Psoas muscle (tissue), 8 donors: ENCODE measurements around the gene RIMBP2. TPM values are rescaled to one million over a fixed set of nuclear protein-coding genes. Genes with fewer than 3 reads are reported as not detected.

ENCODE experiments used
- ATAC-seq, 4 donors: fragments of 200-7000 bp; cut with Tn5 transposase; one replicate each; pipeline ENCODE4 v1.9.1; 2020; ENCODE audit warnings: moderate library complexity in 3 of 4, mild to moderate bottlenecking in 2 of 4
- DNase-seq, 2 donors: peaks; one replicate each; pipeline ENCODE4 v3.0.0-alpha.2; 2020
- H3K27ac ChIP-seq: fragments of 200-600 bp; one replicate; pipeline ENCODE4 v1.8.0; 2022
- H3K27me3 ChIP-seq, 3 donors: fragments of 200-600 bp in 1 of 3; one replicate each; pipeline versions ENCODE4 v1.6.1 to v1.8.0; 2013 to 2022; ENCODE audit warnings: low read length in 2 of 3, mild to moderate bottlenecking in 2 of 3, moderate library complexity in 1 of 3; ENCODE audit not compliant: insufficient read depth in 3 of 3
- H3K36me3 ChIP-seq, 2 donors: fragments of 200-600 bp in 1 of 2; one replicate each; pipeline versions ENCODE4 v1.6.1 to v1.8.0; 2013 to 2022; ENCODE audit warnings: low read depth in 1 of 2, mild to moderate bottlenecking in 1 of 2, moderate library complexity in 1 of 2; ENCODE audit not compliant: insufficient read depth in 1 of 2
- H3K4me1 ChIP-seq: fragments of 200-600 bp; one replicate; pipeline ENCODE4 v1.8.0; 2022
- H3K4me3 ChIP-seq: fragments of 200-600 bp; one replicate; pipeline ENCODE4 v1.8.0; 2022; ENCODE audit warnings: mild to moderate bottlenecking
- H3K9me3 ChIP-seq: fragments of 200-600 bp; one replicate; pipeline ENCODE4 v1.8.0; 2022
- WGBS, 3 donors: extraction: QIAGEN DNeasy Blood & Tissue Kit; methylation state at CpG; one replicate each; pipeline versions ENCODE4 v1.1.6 to v1.1.7; 2013; 5-methylcytosine and 5-hydroxymethylcytosine counted together
- intact Hi-C, 2 donors: fragments of 100-400 bp; cut with DNase I; formaldehyde crosslinking; loops; one replicate each; pipeline versions ENCODE4 v1.11.0 to v1.14.2; 2022
- polyA plus RNA-seq, 3 donors: library from polyadenylated mRNA; stranded (reverse); fragments of 200-250 nt; gene quantifications; one replicate each; pipeline ENCODE4 v1.2.3, GENCODE V29; 2013
- total RNA-seq, 4 donors: library from RNA; stranded (reverse); fragmentation: NEBNext Ultra II Directional in 2 of 4; extraction: Animal tissue kit (Norgen Biotek cat#: 25700) in 2 of 4; gene quantifications; one replicate each; pipeline versions ENCODE4 v1.2.1 to v1.2.4, GENCODE V29; 2021 to 2023
- TF ChIP-seq, protein P1 (sequence below): fragments of 200-600 bp; IDR thresholded peaks from one replicate; pipeline ENCODE4 v1.8.0; 2022; ENCODE audit warnings: antibody characterized with exemption
- donor health status: healthy with polysubstance abuse.
- donor health status: DM: no; HTN: no; CAD: no; lungs with moderate emphysema.
- donor health status: Bipolar disorder and iron deficiency.
- donor health status: healthy.
- donor health status: DM: yes; HTN: yes; CAD: no.
- donor health status: DM: no; HTN: no; CAD: no.
- donor health status: DM: no; HTN: no; CAD: no.
- donor health status: DM: yes; HTN: yes; CAD: no.

The RIMBP2 gene
- total and polyA plus RNA-seq, 7 donors = 0.05 to 1.2 (median 0.21) TPM

DNA sequence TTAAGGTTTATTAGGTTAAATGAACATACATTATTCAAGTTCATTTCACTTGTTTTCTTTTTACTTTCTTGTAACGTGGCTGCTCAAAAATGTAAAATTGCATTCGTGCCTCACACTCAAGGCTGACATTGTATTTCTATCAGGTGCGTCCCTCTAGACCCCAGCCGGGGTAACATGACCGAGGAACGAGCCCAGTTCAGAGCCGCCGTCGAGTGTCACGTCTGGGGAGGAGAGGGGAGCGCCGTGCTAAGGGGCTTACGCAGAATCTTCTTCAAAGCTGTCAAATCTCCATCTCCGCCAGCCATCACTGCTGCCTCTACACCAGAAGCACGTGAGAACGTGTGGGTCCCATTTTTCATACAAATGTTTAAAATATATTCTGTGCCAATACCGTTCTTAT lies 170.6 kb downstream of the RIMBP2 start:
- H3K27me3 ChIP-seq = no peaks in the 10 kb centered on the region
- H3K36me3 ChIP-seq = no peaks in the 10 kb centered on the region
- TF ChIP-seq, protein P1, sequence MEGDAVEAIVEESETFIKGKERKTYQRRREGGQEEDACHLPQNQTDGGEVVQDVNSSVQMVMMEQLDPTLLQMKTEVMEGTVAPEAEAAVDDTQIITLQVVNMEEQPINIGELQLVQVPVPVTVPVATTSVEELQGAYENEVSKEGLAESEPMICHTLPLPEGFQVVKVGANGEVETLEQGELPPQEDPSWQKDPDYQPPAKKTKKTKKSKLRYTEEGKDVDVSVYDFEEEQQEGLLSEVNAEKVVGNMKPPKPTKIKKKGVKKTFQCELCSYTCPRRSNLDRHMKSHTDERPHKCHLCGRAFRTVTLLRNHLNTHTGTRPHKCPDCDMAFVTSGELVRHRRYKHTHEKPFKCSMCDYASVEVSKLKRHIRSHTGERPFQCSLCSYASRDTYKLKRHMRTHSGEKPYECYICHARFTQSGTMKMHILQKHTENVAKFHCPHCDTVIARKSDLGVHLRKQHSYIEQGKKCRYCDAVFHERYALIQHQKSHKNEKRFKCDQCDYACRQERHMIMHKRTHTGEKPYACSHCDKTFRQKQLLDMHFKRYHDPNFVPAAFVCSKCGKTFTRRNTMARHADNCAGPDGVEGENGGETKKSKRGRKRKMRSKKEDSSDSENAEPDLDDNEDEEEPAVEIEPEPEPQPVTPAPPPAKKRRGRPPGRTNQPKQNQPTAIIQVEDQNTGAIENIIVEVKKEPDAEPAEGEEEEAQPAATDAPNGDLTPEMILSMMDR = no peak
- H3K4me1 ChIP-seq = no peaks in the 10 kb centered on the region
- H3K4me3 ChIP-seq = no peak overlapping the region
- H3K27ac ChIP-seq = no peak overlapping the region
- ATAC-seq = no peak
- H3K9me3 ChIP-seq = peaks cover 5% of the 10 kb centered on the region
- WGBS, 3 donors = 73 to 74% (median 74%) methylated on average over 17 of the region's 17 CpGs
- no peak for DNase-seq
- intact Hi-C loops = no loop called here

DNA sequence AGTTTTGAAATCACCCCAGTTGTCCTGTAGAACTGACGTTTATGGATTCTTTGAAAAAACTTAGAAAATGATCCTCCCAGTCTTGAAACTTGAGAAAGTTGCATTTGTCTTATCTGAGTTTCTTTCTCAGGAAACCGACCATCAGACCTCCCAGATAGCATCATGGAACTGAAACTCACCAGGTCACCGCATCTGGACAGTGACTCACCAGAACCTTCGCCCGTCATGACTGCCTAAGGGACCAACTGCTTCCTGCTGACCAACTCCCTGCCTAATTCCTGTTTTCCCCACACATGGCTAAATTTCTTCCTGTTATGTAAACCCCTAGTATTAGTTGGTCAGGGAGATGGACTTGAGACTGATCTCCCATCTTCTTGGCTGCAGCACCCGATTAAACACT lies 175.7 kb downstream of the RIMBP2 start:
- WGBS, 3 donors = 77 to 83% (median 82%) methylated on average over 6 of the region's 6 CpGs
- intact Hi-C loops = no loop called here
- ATAC-seq = no peak
- peaks cover 5% of the 10 kb centered on the region for H3K9me3 ChIP-seq
- no peak for DNase-seq
- no peak overlapping the region for H3K27ac ChIP-seq
- no peaks in the 10 kb centered on the region for H3K36me3 ChIP-seq
- no peak overlapping the region for H3K4me3 ChIP-seq
- H3K4me1 ChIP-seq = no peaks in the 10 kb centered on the region
- H3K27me3 ChIP-seq = no peaks in the 10 kb centered on the region
- TF ChIP-seq, protein P1 = no peak

DNA sequence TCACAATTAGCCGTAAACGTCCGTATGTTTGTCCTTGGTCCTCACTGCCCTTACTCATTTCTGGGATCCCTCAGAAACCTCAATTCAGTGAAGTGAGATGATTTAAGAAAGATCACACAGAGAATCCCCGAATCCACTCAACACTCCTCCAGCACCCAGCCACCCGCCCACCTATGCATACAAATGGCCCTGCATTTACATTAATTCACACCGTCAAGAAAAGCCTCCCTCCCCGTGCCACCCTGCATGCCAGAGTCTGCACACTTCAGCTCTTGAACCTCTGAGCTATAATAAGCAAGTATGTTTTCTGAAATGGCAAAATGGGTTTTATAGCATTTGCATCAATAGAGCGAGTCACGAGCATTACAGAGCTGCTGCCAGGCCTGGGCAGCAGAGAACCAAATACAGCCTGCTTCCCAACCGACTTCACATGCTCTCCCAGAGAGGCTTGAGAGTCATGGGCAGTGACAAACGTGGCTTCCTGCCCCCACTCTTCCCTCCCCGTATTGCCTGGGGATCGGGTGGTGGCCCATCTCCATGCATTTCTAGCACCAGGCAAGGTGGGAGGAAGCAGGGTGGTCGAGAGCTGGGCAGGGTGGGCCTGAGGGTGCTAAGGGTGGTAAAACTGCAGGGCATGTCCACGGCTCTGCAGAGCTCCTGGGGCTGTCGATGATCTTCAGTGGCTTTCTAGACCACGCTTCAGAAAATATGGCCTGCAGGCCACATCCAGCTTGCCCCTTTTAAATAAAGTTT lies 177.6 kb downstream of the RIMBP2 start:
- TF ChIP-seq, protein P1 = no peak
- ATAC-seq (no peak), DNase-seq (no peak)
- peaks cover 5% of the 10 kb centered on the region for H3K9me3 ChIP-seq
- H3K4me1 ChIP-seq = no peaks in the 10 kb centered on the region
- H3K36me3 ChIP-seq = no peaks in the 10 kb centered on the region
- intact Hi-C loops = no loop called here
- no peak overlapping the region for H3K4me3 ChIP-seq
- WGBS, 3 donors = 56 to 65% (median 62%) methylated on average over 17 of the region's 17 CpGs
- peaks cover 0 to 3% (median 0%) of the 10 kb centered on the region in 3 donors for H3K27me3 ChIP-seq
- H3K27ac ChIP-seq = no peak overlapping the region

DNA sequence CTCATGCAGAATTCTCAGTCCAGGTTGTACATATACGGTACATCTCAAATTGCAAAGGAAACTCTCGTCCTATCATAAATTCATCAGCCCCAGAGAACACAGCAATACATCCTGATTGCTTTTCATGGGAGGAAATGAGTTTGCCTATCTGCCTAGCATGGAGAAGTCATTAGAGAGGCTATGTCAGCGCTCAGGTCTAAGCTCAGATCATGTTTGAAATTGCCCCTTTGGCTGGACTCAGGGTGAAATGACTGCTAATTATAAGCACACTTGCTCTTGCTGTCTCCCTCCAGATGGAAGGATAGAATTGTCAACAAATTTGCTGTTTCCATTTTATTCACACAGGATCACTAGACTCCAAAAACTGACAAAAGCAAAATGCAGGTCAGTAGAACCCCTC lies 178.4 kb downstream of the RIMBP2 start:
- 38 to 50% (median 49%) methylated on average over 3 of the region's 3 CpGs for WGBS, 3 donors
- TF ChIP-seq, protein P1 = no peak
- peaks cover 5% of the 10 kb centered on the region for H3K9me3 ChIP-seq
- H3K4me3 ChIP-seq = no peak overlapping the region
- no peaks in the 10 kb centered on the region for H3K36me3 ChIP-seq
- H3K27ac ChIP-seq = no peak overlapping the region
- intact Hi-C loops = no loop called here
- no peaks in the 10 kb centered on the region for H3K4me1 ChIP-seq
- ATAC-seq (no peak), DNase-seq (no peak)
- H3K27me3 ChIP-seq = peaks cover 0 to 3% (median 0%) of the 10 kb centered on the region in 3 donors

DNA sequence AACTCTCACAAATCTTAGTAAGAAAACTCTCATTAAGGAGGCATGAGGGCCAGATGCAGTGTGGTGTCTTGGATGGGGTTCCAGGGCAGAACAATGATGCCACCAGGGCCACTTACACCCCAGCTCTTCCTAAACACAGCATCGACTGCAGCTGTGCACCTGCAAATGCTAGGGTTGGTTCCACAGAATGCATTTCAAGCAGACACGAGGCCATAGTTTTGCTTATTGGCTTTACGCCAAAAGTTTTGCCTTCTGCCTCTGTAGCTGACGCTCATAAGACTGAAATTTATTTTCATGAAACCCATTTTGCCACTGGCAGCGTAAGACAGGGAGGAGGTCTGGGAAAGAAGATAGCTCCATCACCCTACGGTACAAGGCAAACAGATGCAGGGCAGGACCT lies 179.0 kb downstream of the RIMBP2 start:
- Histone ChIP-seq H3K4me3 (no peak overlapping the region), H3K36me3 (no peaks in the 10 kb centered on the region), H3K4me1 (no peaks in the 10 kb centered on the region), H3K9me3 (peaks cover 5% of the 10 kb centered on the region), H3K27ac (no peak overlapping the region), H3K27me3 (peaks cover 0 to 3% (median 0%) of the 10 kb centered on the region in 3 donors)
- ATAC-seq (no peak), DNase-seq (no peak)
- intact Hi-C loops = no loop called here
- WGBS, 3 donors = 50 to 59% (median 51%) methylated on average over 6 of the region's 6 CpGs
- TF ChIP-seq, protein P1 = no peak
